Subcutaneous adipose tissue (tissue), 4 donors: ENCODE data around the gene DDX49. TPM values are rescaled to one million over a fixed set of nuclear protein-coding genes. Genes with fewer than 3 reads are reported as not detected.

Experiments used
- total RNA-seq, 4 donors: library from RNA; depleted of rRNA; stranded (reverse); fragments of >200 nt; gene quantifications; one replicate each; pipeline ENCODE4 v1.1.0, GENCODE V29; 2016
- TF ChIP-seq, protein P1 (sequence below): fragments of 450-650 bp; IDR thresholded peaks from one replicate; pipeline ENCODE4 v1.5.1; 2016; ENCODE audit warnings: low read depth, mild to moderate bottlenecking, control low read depth, antibody characterized with exemption, moderate library complexity

DDX49 gene
- total RNA-seq, 4 donors from 2014 or later, result 17.0 to 38.2 (median 28.9) TPM

GRCh38 chr19:18903156-18904037 is 16.1 kb upstream of the DDX49 start:
- TF ChIP-seq, protein P1, sequence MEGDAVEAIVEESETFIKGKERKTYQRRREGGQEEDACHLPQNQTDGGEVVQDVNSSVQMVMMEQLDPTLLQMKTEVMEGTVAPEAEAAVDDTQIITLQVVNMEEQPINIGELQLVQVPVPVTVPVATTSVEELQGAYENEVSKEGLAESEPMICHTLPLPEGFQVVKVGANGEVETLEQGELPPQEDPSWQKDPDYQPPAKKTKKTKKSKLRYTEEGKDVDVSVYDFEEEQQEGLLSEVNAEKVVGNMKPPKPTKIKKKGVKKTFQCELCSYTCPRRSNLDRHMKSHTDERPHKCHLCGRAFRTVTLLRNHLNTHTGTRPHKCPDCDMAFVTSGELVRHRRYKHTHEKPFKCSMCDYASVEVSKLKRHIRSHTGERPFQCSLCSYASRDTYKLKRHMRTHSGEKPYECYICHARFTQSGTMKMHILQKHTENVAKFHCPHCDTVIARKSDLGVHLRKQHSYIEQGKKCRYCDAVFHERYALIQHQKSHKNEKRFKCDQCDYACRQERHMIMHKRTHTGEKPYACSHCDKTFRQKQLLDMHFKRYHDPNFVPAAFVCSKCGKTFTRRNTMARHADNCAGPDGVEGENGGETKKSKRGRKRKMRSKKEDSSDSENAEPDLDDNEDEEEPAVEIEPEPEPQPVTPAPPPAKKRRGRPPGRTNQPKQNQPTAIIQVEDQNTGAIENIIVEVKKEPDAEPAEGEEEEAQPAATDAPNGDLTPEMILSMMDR, result no peak

- TF ChIP-seq, protein P1, result no peak
These were observed 15.0 kb upstream of the DDX49 start for GRCh38 chr19:18904334-18905057.

- TF ChIP-seq, protein P1, result no peak
These were observed 14.5 kb upstream of the DDX49 start for GRCh38 chr19:18905058-18905456.

DNA sequence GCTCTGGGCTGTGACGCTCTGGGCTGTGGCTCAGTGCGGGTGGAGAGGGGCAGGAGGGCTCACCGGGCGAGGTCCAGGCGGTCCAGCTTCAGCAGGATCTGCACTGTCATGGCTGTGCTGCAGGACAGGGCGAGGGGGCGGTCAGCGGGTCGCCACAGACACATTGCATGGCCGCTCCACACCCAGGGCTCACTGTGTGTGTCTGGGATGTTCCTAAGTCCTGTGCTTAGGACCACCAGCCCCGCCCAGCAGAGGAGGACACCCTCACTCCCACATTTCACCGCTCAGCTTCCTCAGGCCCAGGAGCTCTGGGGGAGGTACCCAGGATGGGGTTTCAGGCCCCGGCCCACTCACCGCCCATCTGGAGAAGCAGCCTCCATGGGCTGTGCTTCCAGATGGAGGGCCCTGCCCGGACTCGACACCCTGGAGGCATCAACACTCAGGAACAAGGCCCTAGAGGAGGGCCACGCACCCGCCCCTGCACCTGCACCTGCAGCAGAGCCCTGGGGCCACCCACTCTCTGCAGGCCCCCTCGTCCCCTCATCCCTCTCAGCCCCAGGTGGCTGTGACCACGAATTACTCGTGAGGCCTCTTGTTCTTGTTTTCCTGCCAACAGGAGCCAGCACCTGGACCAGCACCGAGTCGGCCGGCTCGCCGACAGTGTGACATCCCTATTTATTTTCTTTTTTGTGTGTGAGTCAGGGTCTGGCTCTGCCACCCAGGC is 13.8 kb upstream of the DDX49 start:
- TF ChIP-seq, protein P1, result no peak

GRCh38 chr19:18906605-18907519 is 12.7 kb upstream of the DDX49 start:
- TF ChIP-seq, protein P1, result no peak

DNA sequence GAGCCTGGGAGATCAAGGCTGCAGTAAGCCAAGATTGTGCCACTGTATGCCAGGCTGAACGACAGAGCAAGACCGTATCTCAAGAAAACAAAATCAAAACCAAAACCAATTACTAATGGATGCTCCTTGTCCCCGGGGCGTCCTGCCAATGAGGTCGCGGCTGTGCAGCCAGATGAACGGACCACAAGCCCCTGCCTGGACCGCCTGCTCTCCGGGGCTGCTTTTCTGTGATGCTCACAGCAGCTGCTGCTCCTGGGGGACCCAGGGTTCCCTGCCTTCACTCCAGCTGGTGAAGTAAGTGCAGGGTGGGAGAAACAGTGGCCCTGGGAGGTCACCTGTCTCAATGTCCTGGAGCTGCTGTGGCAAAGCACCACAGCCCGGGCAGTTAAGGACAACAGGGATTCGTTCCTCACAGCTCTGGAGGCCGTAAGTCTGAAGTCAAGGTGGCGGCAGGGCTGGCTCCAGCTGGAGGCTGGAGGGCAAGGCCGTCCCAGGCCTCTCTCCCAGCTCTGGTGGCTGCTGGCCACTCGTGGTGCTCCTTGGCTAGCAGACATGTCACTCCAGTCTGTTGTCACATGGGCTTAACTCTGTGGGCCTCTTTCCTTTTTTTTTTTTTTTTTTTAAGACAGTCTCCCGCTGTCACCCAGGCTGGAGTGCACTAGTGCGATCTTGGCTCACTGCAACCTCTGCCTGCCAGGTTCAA is 10.4 kb upstream of the DDX49 start:
- TF ChIP-seq, protein P1, result no peak
